ENCODE results near the gene PTH2.

- TF ChIP-seq CTCF (IDR thresholded peaks at IDR 0.05) (no peak), POLR2A (IDR thresholded peaks at IDR 0.05) (no peak), EP300 (IDR thresholded peaks at IDR 0.05) (no peak), POLR2AphosphoS5 (IDR thresholded peaks at IDR 0.05) (no peak)
Measured at GRCh38 chr19:49395581-49396407, 27.4 kb downstream of the PTH2 start.

Measured in suprapubic skin (tissue), 4 donors.